Body of pancreas (tissue), 4 donors: ENCODE measurements around the gene ZNF560. TPM values are rescaled to one million over a fixed set of nuclear protein-coding genes. Genes with fewer than 3 reads are reported as not detected.
A peak's percentile ranks its signal among the peaks of the same experiment; 100 is the strongest.

Experiments
- ATAC-seq: fragments of 150-250 bp; one replicate; pipeline ENCODE4 v1.9.1; 2016
- DNase-seq, 4 donors: peaks; one replicate each; pipeline ENCODE4 v3.0.0-alpha.2; 2019
- H3K27ac ChIP-seq, 4 donors: fragments of 200-600 bp; sonication (generic); 1 replicate in 3 of 4; 2 replicates in 1 of 4; pipeline versions ENCODE4 v1.5.1 to v1.6.1; 2016 to 2019; ENCODE audit warnings: mild to moderate bottlenecking in 1 of 4, mixed read lengths in 1 of 4, moderate library complexity in 1 of 4
- H3K27me3 ChIP-seq, 2 donors: fragments of 200-600 bp; sonication (generic); one replicate each; pipeline ENCODE4 v1.6.0; 2016; ENCODE audit warnings: mild to moderate bottlenecking in 1 of 2
- H3K36me3 ChIP-seq, 2 donors: fragments of 200-600 bp; sonication (generic); replicated peaks in 1 of 2; 2 replicates each; pipeline ENCODE4 v1.5.1; 2016; ENCODE audit warnings: low read depth in 2 of 2; ENCODE audit not compliant: insufficient read depth in 1 of 2
- H3K4me1 ChIP-seq: fragments of 200-600 bp; sonication (generic); one replicate; pipeline ENCODE4 v1.6.0; 2016
- H3K4me3 ChIP-seq, 2 donors: fragments of 200-600 bp; sonication (generic); 1 replicate in 1 of 2; 2 replicates in 1 of 2; pipeline ENCODE4 v1.5.1; 2016 to 2019
- H3K9me3 ChIP-seq, 3 donors: fragments of 200-600 bp; sonication (generic); 1 replicate in 2 of 3; 2 replicates in 1 of 3; pipeline ENCODE4 v1.5.1; 2016
- POLR2A ChIP-seq, 3 donors: fragments of 450-650 bp; IDR thresholded peaks; one replicate each; pipeline ENCODE4 v1.6.1; 2016; ENCODE audit warnings: antibody characterized with exemption in 3 of 3, mild to moderate bottlenecking in 2 of 3
- WGBS, 2 donors: methylation state at CpG; one replicate each; pipeline ENCODE4 v1.1.5; 2017; 5-methylcytosine and 5-hydroxymethylcytosine counted together
- intact Hi-C: fragments of 100-400 bp; cut with DNase I; formaldehyde crosslinking; loops from one replicate; pipeline ENCODE4 v1.15.1; 2023
- total RNA-seq, 2 donors: library from RNA; depleted of rRNA; stranded (reverse); fragments of >200 nt; gene quantifications; one replicate each; pipeline ENCODE4 v1.1.0, GENCODE V29; 2016
- TF ChIP-seq, protein P1 (sequence below), 7 experiments: fragments of 450-650 bp in 4 of 7; fragments of 200-600 bp in 3 of 7; sonication (generic) in 3 of 7; IDR thresholded peaks; one replicate each; pipeline ENCODE4 v1.5.1; 2016 to 2019; ENCODE audit warnings: antibody characterized with exemption in 7 of 7

ZNF560 gene
- total RNA-seq, 2 donors from 2014 or later, result not detected

DNA sequence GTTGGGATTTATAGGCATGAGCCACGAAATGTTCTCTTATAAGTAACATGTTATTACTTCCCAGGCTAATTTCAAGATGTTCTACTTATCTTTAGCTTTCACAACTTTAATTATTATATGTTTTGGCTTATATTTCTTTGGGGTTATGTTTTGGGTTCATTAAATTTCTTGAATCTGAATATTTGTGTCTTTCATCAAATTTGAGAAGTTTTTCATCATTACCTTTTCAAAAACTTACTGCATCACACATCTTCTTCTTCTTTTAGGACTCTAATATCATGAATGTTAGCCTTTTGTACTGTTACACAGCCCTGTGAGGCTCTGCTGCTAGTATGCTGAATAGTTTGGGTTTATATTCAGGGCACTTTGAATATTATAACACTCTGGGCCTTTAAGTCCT is 53.4 kb downstream of the ZNF560 start:
- TF ChIP-seq, protein P1, sequence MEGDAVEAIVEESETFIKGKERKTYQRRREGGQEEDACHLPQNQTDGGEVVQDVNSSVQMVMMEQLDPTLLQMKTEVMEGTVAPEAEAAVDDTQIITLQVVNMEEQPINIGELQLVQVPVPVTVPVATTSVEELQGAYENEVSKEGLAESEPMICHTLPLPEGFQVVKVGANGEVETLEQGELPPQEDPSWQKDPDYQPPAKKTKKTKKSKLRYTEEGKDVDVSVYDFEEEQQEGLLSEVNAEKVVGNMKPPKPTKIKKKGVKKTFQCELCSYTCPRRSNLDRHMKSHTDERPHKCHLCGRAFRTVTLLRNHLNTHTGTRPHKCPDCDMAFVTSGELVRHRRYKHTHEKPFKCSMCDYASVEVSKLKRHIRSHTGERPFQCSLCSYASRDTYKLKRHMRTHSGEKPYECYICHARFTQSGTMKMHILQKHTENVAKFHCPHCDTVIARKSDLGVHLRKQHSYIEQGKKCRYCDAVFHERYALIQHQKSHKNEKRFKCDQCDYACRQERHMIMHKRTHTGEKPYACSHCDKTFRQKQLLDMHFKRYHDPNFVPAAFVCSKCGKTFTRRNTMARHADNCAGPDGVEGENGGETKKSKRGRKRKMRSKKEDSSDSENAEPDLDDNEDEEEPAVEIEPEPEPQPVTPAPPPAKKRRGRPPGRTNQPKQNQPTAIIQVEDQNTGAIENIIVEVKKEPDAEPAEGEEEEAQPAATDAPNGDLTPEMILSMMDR (IDR thresholded peaks at IDR 0.05), result no peak
- TF ChIP-seq POLR2A (IDR thresholded peaks at IDR 0.05), result no peak
- Histone ChIP-seq H3K27ac (no peak overlapping the region), H3K36me3 (no peaks in the 10 kb centered on the region), H3K4me3 (no peak overlapping the region), H3K27me3 (no peaks in the 10 kb centered on the region), H3K9me3 (peaks cover 0 to 39% (median 0%) of the 10 kb centered on the region in 3 donors), H3K4me1 (no peaks in the 10 kb centered on the region)
- DNase-seq (no peak), ATAC-seq (no peak)
- intact Hi-C loops, result no loop called here
- 52 to 75% methylated on average over 1 of the region's 1 CpG for WGBS, 2 donors

DNA sequence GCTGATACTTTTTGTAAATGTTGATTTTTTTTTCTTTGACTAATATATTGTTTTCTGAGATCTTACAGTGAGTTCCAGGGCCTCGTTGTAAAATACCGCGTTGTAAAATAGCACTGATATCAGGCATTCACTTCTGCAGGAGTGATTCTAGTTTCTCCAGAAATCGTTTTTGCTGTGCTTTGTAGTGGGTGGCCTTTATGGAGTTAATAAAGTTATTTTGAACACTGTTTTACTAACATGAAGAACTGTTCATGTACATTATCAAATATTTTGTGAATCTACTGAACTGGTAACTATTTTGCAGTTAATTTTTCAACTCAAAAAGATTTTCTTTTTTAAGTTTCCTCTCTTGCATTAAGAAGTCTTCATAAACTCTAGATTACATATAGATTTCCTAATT is 62.1 kb downstream of the ZNF560 start:
- no peak overlapping the region for H3K4me3 ChIP-seq

DNA sequence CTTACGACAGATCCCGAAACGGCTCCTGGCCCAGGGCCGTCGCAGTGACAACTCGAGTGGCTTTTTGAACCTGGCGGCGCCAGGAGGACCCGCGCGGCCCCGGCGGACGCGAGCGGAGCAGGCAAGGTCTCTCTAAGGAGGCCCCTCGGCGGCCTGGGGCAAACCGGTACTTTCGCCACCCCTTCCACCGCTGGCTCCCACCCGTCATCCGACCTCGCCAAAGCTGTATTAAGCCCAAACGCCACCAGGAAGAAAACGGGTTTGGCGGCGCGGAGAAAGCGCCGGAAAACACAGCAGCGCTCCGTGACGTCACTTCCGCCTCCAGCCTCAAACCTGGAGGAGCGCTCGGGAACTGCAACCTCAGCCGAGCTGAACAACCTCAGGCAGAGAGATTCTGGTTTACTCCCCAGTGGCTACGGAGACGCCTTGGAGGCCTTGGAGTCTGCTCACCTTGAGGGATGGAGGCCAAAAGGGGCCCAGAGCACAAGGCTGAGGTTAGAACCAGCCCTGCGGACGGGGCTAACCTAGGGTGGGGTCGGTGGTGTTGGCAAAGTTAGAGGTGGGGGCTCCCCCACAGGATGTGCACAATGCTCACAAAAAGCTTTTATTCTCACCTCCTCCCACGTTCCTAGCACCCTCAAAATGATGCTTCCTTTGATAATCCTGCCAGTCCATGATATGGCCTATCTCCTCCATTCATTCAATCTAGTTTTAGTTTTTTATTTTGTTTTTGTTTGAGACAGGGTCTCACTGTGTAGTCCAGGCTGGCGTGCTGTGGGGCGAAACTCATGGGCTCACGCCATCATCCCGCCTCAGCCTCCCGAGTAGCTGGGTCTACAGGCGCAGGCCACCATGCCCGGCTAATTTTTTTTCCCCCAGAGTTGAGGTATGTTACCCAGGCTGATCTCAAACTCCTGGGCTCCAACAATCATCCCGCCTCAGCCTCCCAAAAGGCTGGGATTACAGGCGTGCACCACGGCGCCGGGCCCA is 62.8 kb downstream of the ZNF560 start, which contains the start of gene ZNF266:
Gene ZNF266, minus strand, starts transcription at position 295 of the 990 bp plus-strand sequence. CDS start 15,484 bp downstream, outside the sequence.
- Histone ChIP-seq H3K27me3 (no peaks in the 10 kb centered on the region), H3K4me1 (peaks cover 20% of the 10 kb centered on the region), H3K9me3 (no peaks in the 10 kb centered on the region), H3K4me3 (peak within 1 kb of the TSS; percentile 47 to 67), H3K27ac (peak within 1 kb of the TSS; percentile 45 to 87 (median 71)), H3K36me3 (peaks cover 2 to 7% of the 10 kb centered on the region in 2 donors)
- WGBS, 2 donors, result 12 to 71% methylated on average over 13 to 54 of the region's 56 CpGs
- TF ChIP-seq POLR2A (IDR thresholded peaks at IDR 0.05), result peak in 2 of 3 donors; percentile 55 to 59
- TF ChIP-seq, protein P1 (IDR thresholded peaks at IDR 0.05), result peak; percentile 50 to 93 (median 77)
- DNase-seq (peak; percentile 88 to 90 (median 90)), ATAC-seq (peak; percentile 97)
- intact Hi-C loops, result no loop called here

More for the DNA sequence above, 62.1 kb downstream of the ZNF560 start:
- no peak for TF ChIP-seq POLR2A (IDR thresholded peaks at IDR 0.05)
- TF ChIP-seq, protein P1 (IDR thresholded peaks at IDR 0.05), result no peak
- peaks cover 0 to 7% of the 10 kb centered on the region in 2 donors for H3K36me3 ChIP-seq
- intact Hi-C loops, result no loop called here
- no peaks in the 10 kb centered on the region for H3K9me3 ChIP-seq
- DNase-seq (no peak), ATAC-seq (no peak)
- no peak overlapping the region for H3K27ac ChIP-seq
- H3K27me3 ChIP-seq, result no peaks in the 10 kb centered on the region
- WGBS, 2 donors, result 66 to 79% methylated on average over 4 of the region's 4 CpGs
- H3K4me1 ChIP-seq, result peaks cover 20% of the 10 kb centered on the region

DNA sequence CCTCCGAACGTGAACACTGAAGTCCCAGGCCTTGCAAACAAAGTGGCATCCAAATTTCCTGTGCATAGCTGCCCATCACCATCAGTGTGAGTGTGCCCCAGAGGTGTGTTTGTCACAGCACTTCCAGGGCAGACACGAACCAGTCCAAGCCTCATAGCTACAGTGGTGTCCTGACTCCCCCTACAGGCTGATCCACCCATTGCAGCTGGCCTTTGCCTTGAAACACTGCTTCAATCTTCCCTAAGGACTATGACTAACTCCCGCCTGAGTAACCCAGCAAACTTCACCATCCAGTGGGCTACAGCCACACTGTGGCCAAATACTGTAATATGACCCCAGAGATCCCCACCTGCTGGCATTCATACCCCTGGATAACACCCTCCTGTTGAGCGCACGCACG is 66.9 kb downstream of the ZNF560 start:
- WGBS, 2 donors, result 91 to 95% methylated on average over 6 to 7 of the region's 7 CpGs
- Histone ChIP-seq H3K36me3 (peaks cover 2 to 7% of the 10 kb centered on the region in 2 donors), H3K4me3 (no peak overlapping the region), H3K9me3 (no peaks in the 10 kb centered on the region), H3K27ac (no peak overlapping the region), H3K27me3 (no peaks in the 10 kb centered on the region), H3K4me1 (peaks cover 20% of the 10 kb centered on the region)
- intact Hi-C loops, result no loop called here
- TF ChIP-seq POLR2A (IDR thresholded peaks at IDR 0.05), result no peak
- TF ChIP-seq, protein P1 (IDR thresholded peaks at IDR 0.05), result no peak
- ATAC-seq (no peak), DNase-seq (peak in 1 of 4 donors; percentile 1)
